NT2/D1 (cell line): Measurements from ENCODE around the gene LRRC75B.

Experiments
- SUZ12 ChIP-seq: IDR thresholded peaks from 2 replicates; pipeline ENCODE4 v1.6.1; 2011; ENCODE audit not compliant: insufficient read length, insufficient read depth; ENCODE audit errors: extremely low read depth
- YY1 ChIP-seq: IDR thresholded peaks from 2 replicates; pipeline ENCODE4 v1.6.1; 2011; ENCODE audit not compliant: insufficient read length, insufficient read depth
- ZNF274 ChIP-seq: IDR thresholded peaks from 2 replicates; pipeline ENCODE4 v1.6.1; 2011; ENCODE audit warnings: mild to moderate bottlenecking, low read depth, low read length

GRCh38 chr22:24595228-24595627, 2.4 kb upstream of the LRRC75B start:
- TF ChIP-seq YY1 (no peak), SUZ12 (no peak), ZNF274 (no peak)
